Endothelial cell of umbilical vein (primary cell): ENCODE measurements around the gene RALGAPB. TPM values are rescaled to one million over a fixed set of nuclear protein-coding genes. Genes with fewer than 3 reads are reported as not detected.

Source experiments
- BruUV-seq: library from RNA; stranded (reverse); fragments of 400-500 nt; replicated peaks from 2 replicates; lab custom pipeline; 2021; lab: Mats Ljungman, UMichigan
- CTCF ChIA-PET: fragments of 300-600, 350-600 bp; sonication (Branson Sonifier 250); formaldehyde crosslinking; loops from one replicate; lab custom pipeline; 2021; ENCODE audit warnings: antibody characterized with exemption, inconsistent platforms; lab: Charles Lee
- POLR2A ChIA-PET: fragments of 300-600, 350-600 bp; sonication (Branson Sonifier 250); formaldehyde crosslinking; loops from one replicate; lab custom pipeline; 2021; ENCODE audit warnings: antibody characterized with exemption, inconsistent platforms; lab: Charles Lee
- DNase-seq: peaks from one replicate; pipeline ENCODE4 v3.0.0-alpha.2; 2011; ENCODE audit warnings: low read depth, low spot score
- FAIRE-seq: peaks from 2 replicates; lab custom pipeline; 2011; peaks lifted over from hg19 to GRCh38; lab: Jason Lieb, UNC
- H2AFZ ChIP-seq: 2 replicates; pipeline ENCODE4 v1.6.0; 2012; ENCODE audit warnings: low read depth, low read length, control low read depth, inconsistent platforms
- H3K27ac ChIP-seq: 2 replicates; pipeline ENCODE4 v1.5.1; 2011; ENCODE audit warnings: low read depth, mild to moderate bottlenecking, control low read depth, low read length, moderate library complexity; ENCODE audit not compliant: insufficient read depth
- H3K27me3 ChIP-seq, 2 experiments: 2 replicates each; pipeline versions ENCODE4 v1.6.0 to v1.6.1; 2011; ENCODE audit warnings: low read length in 2 of 2, mixed read lengths in 1 of 2; ENCODE audit not compliant: control insufficient read depth in 2 of 2, insufficient read depth in 2 of 2
- H3K36me3 ChIP-seq, 2 experiments: 2 replicates in 1 of 2; 3 replicates in 1 of 2; pipeline ENCODE4 v1.5.1; 2011; ENCODE audit warnings: low read length in 2 of 2, mild to moderate bottlenecking in 1 of 2, moderate library complexity in 1 of 2; ENCODE audit not compliant: control insufficient read depth in 2 of 2, insufficient read depth in 2 of 2; ENCODE audit errors: extremely low read depth in 1 of 2
- H3K4me1 ChIP-seq: 3 replicates; pipeline ENCODE4 v1.5.1; 2011; ENCODE audit warnings: mild to moderate bottlenecking, low read length; ENCODE audit not compliant: control insufficient read depth, insufficient read depth; ENCODE audit errors: extremely low read depth
- H3K4me2 ChIP-seq: 2 replicates; pipeline ENCODE4 v1.6.1; 2011; ENCODE audit warnings: low read length, control low read depth, mixed read lengths; ENCODE audit not compliant: insufficient read depth
- H3K4me3 ChIP-seq, 3 experiments: fragments of 200-600 bp in 1 of 3; sonication (generic), shearing (Covaris generic) in 1 of 3; replicated peaks in 1 of 3; 2 replicates each; pipeline ENCODE4 v1.5.1; 2011 to 2016; ENCODE audit warnings: control low read depth in 3 of 3, low read length in 3 of 3, mild to moderate bottlenecking in 2 of 3, inconsistent platforms in 1 of 3, low read depth in 1 of 3, moderate library complexity in 1 of 3; ENCODE audit not compliant: insufficient read depth in 1 of 3
- H3K79me2 ChIP-seq: 2 replicates; pipeline ENCODE4 v1.6.0; 2012; ENCODE audit warnings: low read length, inconsistent platforms; ENCODE audit not compliant: control insufficient read depth, insufficient read depth
- H3K9ac ChIP-seq: replicated peaks from 2 replicates; pipeline ENCODE3; 2011; ENCODE audit warnings: low read length, control low read depth; ENCODE audit not compliant: insufficient read depth; ENCODE audit errors: extremely low read depth
- H3K9me1 ChIP-seq: replicated peaks from 3 replicates; pipeline ENCODE4 v1.6.0; 2011; ENCODE audit warnings: mild to moderate bottlenecking, low read length; ENCODE audit not compliant: control insufficient read depth, insufficient read depth; ENCODE audit errors: extremely low read depth
- H3K9me3 ChIP-seq: replicated peaks from 2 replicates; pipeline ENCODE4 v1.5.1; 2012; ENCODE audit warnings: low read length, inconsistent platforms; ENCODE audit not compliant: control insufficient read depth, insufficient read depth
- H4K20me1 ChIP-seq: replicated peaks from 2 replicates; pipeline ENCODE3; 2011; ENCODE audit warnings: mild to moderate bottlenecking, low read length; ENCODE audit not compliant: control insufficient read depth, insufficient read depth; ENCODE audit errors: extremely low read depth
- CTCF ChIP-seq, 2 donors: IDR thresholded peaks; 1 replicate in 1 of 2; 2 replicates in 1 of 2; pipeline ENCODE4 v1.5.1; 2011; ENCODE audit warnings: low read length in 2 of 2, mild to moderate bottlenecking in 2 of 2, moderate library complexity in 2 of 2, control low read depth in 1 of 2, inconsistent platforms in 1 of 2, low read depth in 1 of 2; ENCODE audit not compliant: insufficient read depth in 1 of 2; ENCODE audit errors: extremely low read depth in 1 of 2
- EZH2 ChIP-seq: IDR thresholded peaks from 2 replicates; pipeline ENCODE4 v1.6.1; 2012; ENCODE audit warnings: borderline replicate concordance, low read depth, mild to moderate bottlenecking, moderate library complexity, low read length, inconsistent platforms; ENCODE audit not compliant: severe bottlenecking
- FOS ChIP-seq: IDR thresholded peaks from 2 replicates; pipeline ENCODE4 v1.6.1; 2011; ENCODE audit warnings: mild to moderate bottlenecking, low read length, moderate library complexity, borderline replicate concordance; ENCODE audit not compliant: insufficient read depth
- GATA2 ChIP-seq: IDR thresholded peaks from 2 replicates; pipeline ENCODE4 v1.7.0; 2011; ENCODE audit warnings: low read depth, mild to moderate bottlenecking, moderate library complexity, mixed read lengths, low read length; ENCODE audit not compliant: insufficient read length, insufficient read depth
- JUN ChIP-seq: IDR thresholded peaks from 2 replicates; pipeline ENCODE4 v1.6.1; 2011; ENCODE audit warnings: borderline replicate concordance, low read depth; ENCODE audit not compliant: insufficient read length, insufficient read depth
- MAX ChIP-seq: IDR thresholded peaks from 2 replicates; pipeline ENCODE4 v1.6.1; 2011; ENCODE audit not compliant: insufficient read depth, insufficient read length
- MYC ChIP-seq: IDR thresholded peaks from one replicate; pipeline ENCODE4 v1.6.1; 2011; ENCODE audit warnings: mild to moderate bottlenecking, low read depth, low read length
- POLR2A ChIP-seq: IDR thresholded peaks from 2 replicates; pipeline ENCODE4 v1.6.1; 2012; ENCODE audit warnings: low read depth, mild to moderate bottlenecking, control low read depth, low read length
- POLR2AphosphoS5 ChIP-seq: IDR thresholded peaks from 2 replicates; pipeline ENCODE4 v1.6.1; 2012; ENCODE audit warnings: low read depth, mild to moderate bottlenecking, control low read depth, low read length, moderate library complexity; ENCODE audit not compliant: insufficient read depth
- dilution Hi-C: fragments of 300-500 bp; cut with MboI; formaldehyde crosslinking; loops from one replicate; pipeline ENCODE4 v1.15.0; 2019; ENCODE audit warnings: low sequenced_read_pairs; ENCODE audit not compliant: extremely low pct_ligation_motif_present
- intact Hi-C: fragments of 100-400 bp; cut with micrococcal nuclease; formaldehyde crosslinking; loops from one replicate; pipeline ENCODE4 v1.10.0; 2022
- polyA plus RNA-seq, 4 experiments: library from polyadenylated mRNA; depleted of rRNA in 3 of 4; stranded (reverse) in 3 of 4; unstranded in 1 of 4; fragments of >200 nt; gene quantifications; 2 replicates each; pipeline versions ENCODE4 v1.2.1 to v1.2.3, GENCODE V29; 2011 to 2012; ENCODE audit warnings: missing spikeins in 1 of 4
- total RNA-seq: library from RNA; stranded (reverse); gene quantifications from 2 replicates; pipeline ENCODE4 v1.2.3, GENCODE V29; 2021

RALGAPB gene
- total and polyA plus RNA-seq, 2 donors (not counting 3 experiments of a cell fraction or from before 2014, with no cell fraction given): 12.8 to 38.7 TPM

DNA sequence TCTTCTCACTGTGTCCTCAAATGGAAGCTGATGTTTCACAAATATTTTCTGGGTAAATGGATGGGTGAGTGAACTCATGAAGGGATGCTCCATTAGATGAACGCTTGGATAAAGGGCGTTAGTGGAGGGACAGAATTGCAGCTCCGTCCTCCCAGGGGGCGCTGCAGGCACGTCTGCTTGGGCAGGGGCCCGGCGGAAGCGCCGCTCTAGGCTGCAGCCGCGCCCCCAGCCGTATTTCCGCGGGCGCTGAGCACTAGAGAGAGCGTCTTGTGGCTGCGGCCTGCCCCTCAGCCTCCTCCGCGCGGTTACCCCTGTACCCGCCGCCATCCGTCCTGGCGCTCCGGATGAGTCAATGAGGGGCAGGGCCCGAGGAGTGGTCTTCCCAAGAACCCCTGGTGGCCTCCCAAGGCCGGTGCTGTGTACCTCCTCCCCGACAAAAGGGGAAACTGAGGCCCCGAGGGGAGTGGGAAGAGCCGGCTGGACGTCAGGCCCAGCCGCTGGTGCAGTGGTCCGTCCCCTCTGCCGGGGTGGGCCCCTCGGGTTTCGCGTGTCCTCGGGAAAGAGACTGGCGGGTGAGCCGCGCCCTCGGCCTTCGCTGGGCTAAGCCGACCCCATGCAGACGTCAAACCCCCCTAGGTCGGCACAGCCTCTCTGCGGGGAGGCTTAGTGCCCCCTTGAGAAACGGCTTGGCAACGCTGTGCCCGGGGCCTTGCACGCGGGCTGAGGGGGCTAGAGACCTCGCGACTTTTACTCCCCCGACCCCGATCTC, 26.0 kb upstream of the RALGAPB start:
- Histone ChIP-seq H3K36me3 (peaks cover 0 to 4% of the 10 kb centered on the region in 2 experiments), H3K4me2 (peak overlapping the region; percentile 70), H2AFZ (peak overlapping the region; percentile 69), H3K9me3 (no peaks in the 10 kb centered on the region), H4K20me1 (no peaks in the 10 kb centered on the region), H3K27ac (peak overlapping the region; percentile 57), H3K79me2 (no peaks in the 10 kb centered on the region), H3K9me1 (no peaks in the 10 kb centered on the region), H3K27me3 (no peaks in the 10 kb centered on the region), H3K4me3 (peak overlapping the region; percentile 33 to 71 (median 61)), H3K4me1 (peaks cover 47% of the 10 kb centered on the region), H3K9ac (peak overlapping the region; percentile 92)
- TF ChIP-seq MYC (peak; percentile 29), EZH2 (no peak), MAX (peak; percentile 21), FOS (no peak), CTCF (IDR thresholded peaks at IDR 0.05; ENCODE audit: extremely low read depth in 1 of 2, insufficient read depth in 1 of 2, low read depth in 1 of 2, low read length in 2 of 2) (peak; percentile 93 to 98), GATA2 (no peak), POLR2AphosphoS5 (peak; percentile 99), JUN (no peak), POLR2A (peak; percentile 97)
- dilution Hi-C loops (no loop called here), intact Hi-C loops (loop anchor here (1.0 kb wide), 2 partner anchors 11 to 26 kb away; partner anchors contain the start of genes RALGAPB and SNHG17)
- BruUV-seq: TSS peak; percentile 56
- DNase-seq: peak; percentile 88
- ChIA-PET POLR2A (interaction anchor here (0.6 to 3.3 kb wide), 5 partner anchors 9 to 1475 kb away, joined by 3 to 40 read pairs (median 5); partner anchors contain the start of genes RALGAPB and SNHG17), CTCF (interaction anchor here (0.6 to 4.3 kb wide), 15 partner anchors 9 to 123 kb away, joined by 3 to 106 read pairs (median 3); partner anchors contain the start of genes RALGAPB and SNHG17)
- FAIRE-seq: peak; percentile 79
